K562 (cell line): ENCODE measurements around the gene LRP1B.

Experiments
- ARID3A ChIP-seq: IDR thresholded peaks from 2 replicates; pipeline ENCODE4 v1.6.1; 2012; ENCODE audit warnings: low read depth, low read length, improper control_type of control experiment, borderline replicate concordance
- CTCF ChIP-seq, 3 experiments: IDR thresholded peaks in 2 of 3; conservative IDR thresholded peaks in 1 of 3; 2 replicates each; pipeline ENCODE4 v1.5.1; 2011 to 2012; ENCODE audit warnings: low read length in 3 of 3, mild to moderate bottlenecking in 3 of 3, control low read depth in 2 of 3, improper control_type of control experiment in 1 of 3, inconsistent platforms in 1 of 3, low read depth in 1 of 3, mixed read lengths in 1 of 3, moderate library complexity in 1 of 3; ENCODE audit not compliant: insufficient read depth in 2 of 3
- EZH2 ChIP-seq: IDR thresholded peaks from 2 replicates; pipeline ENCODE4 v1.6.1; 2012; ENCODE audit warnings: low read depth, mild to moderate bottlenecking, inconsistent platforms, low read length, borderline replicate concordance
- KHSRP ChIP-seq: fragments of 450-650 bp; IDR thresholded peaks from 2 replicates; pipeline ENCODE4 v1.6.1; 2017
- L3MBTL2 ChIP-seq: fragments of 450-650 bp; IDR thresholded peaks from 2 replicates; pipeline ENCODE4 v1.6.1; 2016; ENCODE audit warnings: mild to moderate bottlenecking, moderate library complexity
- MAFK ChIP-seq: IDR thresholded peaks from 2 replicates; pipeline ENCODE4 v1.6.1; 2011; ENCODE audit warnings: low read length, improper control_type of control experiment
- NBN ChIP-seq: fragments of 450-650 bp; IDR thresholded peaks from 2 replicates; pipeline ENCODE4 v1.6.1; 2016; ENCODE audit warnings: low read depth, mild to moderate bottlenecking
- NR2F6 ChIP-seq: fragments of 450-650 bp; formaldehyde crosslinking; IDR thresholded peaks from 2 replicates; pipeline ENCODE4 v1.4.0; 2020; ENCODE audit warnings: mild to moderate bottlenecking
- NUFIP1 ChIP-seq: fragments of 450-650 bp; IDR thresholded peaks from 2 replicates; pipeline ENCODE4 v1.6.1; 2018; ENCODE audit not compliant: partially characterized antibody
- POLR2AphosphoS2 ChIP-seq: IDR thresholded peaks from 2 replicates; pipeline ENCODE4 v1.6.1; 2012; ENCODE audit warnings: low read length, improper control_type of control experiment
- POLR2AphosphoS5 ChIP-seq: IDR thresholded peaks from 2 replicates; pipeline ENCODE4 v1.6.1; 2011; ENCODE audit warnings: mild to moderate bottlenecking, low read depth, low read length, moderate library complexity; ENCODE audit not compliant: control insufficient read depth, insufficient read depth
- TFAM ChIP-seq: fragments of 250-450 bp; sonication (Bioruptor Pico); conservative IDR thresholded peaks from 2 replicates; pipeline ENCODE4 v1.5.0; 2021; ENCODE audit warnings: mild to moderate bottlenecking, moderate library complexity
- TF ChIP-seq, protein P1 (sequence below): sonication (generic); formaldehyde crosslinking; IDR thresholded peaks from 2 replicates; pipeline ENCODE4 v1.8.1; 2022; ENCODE audit warnings: missing genetic modification reagents
- TF ChIP-seq, protein P2 (sequence below), 2 experiments: fragments of 450-650 bp in 1 of 2; sonication (generic) in 1 of 2; formaldehyde crosslinking; conservative IDR thresholded peaks; 2 replicates each; pipeline versions ENCODE4 v1.4.0 to v1.8.1; 2020 to 2022; ENCODE audit warnings: mild to moderate bottlenecking in 1 of 2, missing genetic modification reagents in 1 of 2

GRCh38 chr2:140679752-140680151, 1451.1 kb downstream of the LRP1B start:
- TF ChIP-seq POLR2AphosphoS2: no peak
- TF ChIP-seq EZH2: no peak
- TF ChIP-seq CTCF (IDR thresholded peaks at IDR 0.05 in 2 of 3, conservative IDR thresholded peaks at IDR 0.05 in 1 of 3; ENCODE audit: insufficient read depth in 2 of 3, low read depth in 1 of 3, low read length in 3 of 3): no peak
- no peak for TF ChIP-seq MAFK
- TF ChIP-seq, protein P1, sequence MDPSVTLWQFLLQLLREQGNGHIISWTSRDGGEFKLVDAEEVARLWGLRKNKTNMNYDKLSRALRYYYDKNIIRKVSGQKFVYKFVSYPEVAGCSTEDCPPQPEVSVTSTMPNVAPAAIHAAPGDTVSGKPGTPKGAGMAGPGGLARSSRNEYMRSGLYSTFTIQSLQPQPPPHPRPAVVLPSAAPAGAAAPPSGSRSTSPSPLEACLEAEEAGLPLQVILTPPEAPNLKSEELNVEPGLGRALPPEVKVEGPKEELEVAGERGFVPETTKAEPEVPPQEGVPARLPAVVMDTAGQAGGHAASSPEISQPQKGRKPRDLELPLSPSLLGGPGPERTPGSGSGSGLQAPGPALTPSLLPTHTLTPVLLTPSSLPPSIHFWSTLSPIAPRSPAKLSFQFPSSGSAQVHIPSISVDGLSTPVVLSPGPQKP: no peak
- TF ChIP-seq POLR2AphosphoS5: no peak
- TF ChIP-seq NUFIP1: no peak
- TF ChIP-seq L3MBTL2: no peak
- no peak for TF ChIP-seq KHSRP
- no peak for TF ChIP-seq ARID3A
- TF ChIP-seq, protein P2, sequence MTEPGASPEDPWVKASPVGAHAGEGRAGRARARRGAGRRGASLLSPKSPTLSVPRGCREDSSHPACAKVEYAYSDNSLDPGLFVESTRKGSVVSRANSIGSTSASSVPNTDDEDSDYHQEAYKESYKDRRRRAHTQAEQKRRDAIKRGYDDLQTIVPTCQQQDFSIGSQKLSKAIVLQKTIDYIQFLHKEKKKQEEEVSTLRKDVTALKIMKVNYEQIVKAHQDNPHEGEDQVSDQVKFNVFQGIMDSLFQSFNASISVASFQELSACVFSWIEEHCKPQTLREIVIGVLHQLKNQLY (CRISPR knock-in tag; conservative IDR thresholded peaks at IDR 0.05): no peak
- no peak for TF ChIP-seq NR2F6 (CRISPR knock-in tag)
- no peak for TF ChIP-seq NBN
- no peak for TF ChIP-seq TFAM (CRISPR knock-in tag)
